GM12874 (cell line): ENCODE measurements around the gene BST2.

Source experiments
- TF ChIP-seq, protein P1 (sequence below): IDR thresholded peaks from 2 replicates; pipeline ENCODE4 v1.5.1; 2011; ENCODE audit warnings: low read depth, mild to moderate bottlenecking, control low read depth, low read length, moderate library complexity; ENCODE audit not compliant: insufficient read depth

BST2 gene

DNA sequence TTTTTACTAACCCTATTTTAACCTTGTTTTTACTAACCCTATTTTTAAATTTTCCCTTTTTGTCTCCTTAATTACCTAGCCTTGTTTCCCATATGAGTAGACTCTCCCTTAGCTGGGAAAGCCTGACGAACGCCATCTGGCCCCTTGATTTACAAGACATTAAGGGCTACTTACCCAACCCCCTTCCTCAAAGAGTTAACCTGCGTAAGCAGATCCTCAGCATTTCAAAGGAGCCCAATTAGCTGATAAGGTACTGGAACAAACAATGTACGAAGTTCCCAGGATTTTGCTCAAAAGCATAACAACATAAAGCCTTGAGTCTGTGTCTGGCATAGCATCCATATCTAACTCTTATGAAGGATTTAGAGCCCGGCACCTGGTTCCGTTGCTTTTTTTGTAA is 9.7 kb upstream of the BST2 start:
- TF ChIP-seq, protein P1, sequence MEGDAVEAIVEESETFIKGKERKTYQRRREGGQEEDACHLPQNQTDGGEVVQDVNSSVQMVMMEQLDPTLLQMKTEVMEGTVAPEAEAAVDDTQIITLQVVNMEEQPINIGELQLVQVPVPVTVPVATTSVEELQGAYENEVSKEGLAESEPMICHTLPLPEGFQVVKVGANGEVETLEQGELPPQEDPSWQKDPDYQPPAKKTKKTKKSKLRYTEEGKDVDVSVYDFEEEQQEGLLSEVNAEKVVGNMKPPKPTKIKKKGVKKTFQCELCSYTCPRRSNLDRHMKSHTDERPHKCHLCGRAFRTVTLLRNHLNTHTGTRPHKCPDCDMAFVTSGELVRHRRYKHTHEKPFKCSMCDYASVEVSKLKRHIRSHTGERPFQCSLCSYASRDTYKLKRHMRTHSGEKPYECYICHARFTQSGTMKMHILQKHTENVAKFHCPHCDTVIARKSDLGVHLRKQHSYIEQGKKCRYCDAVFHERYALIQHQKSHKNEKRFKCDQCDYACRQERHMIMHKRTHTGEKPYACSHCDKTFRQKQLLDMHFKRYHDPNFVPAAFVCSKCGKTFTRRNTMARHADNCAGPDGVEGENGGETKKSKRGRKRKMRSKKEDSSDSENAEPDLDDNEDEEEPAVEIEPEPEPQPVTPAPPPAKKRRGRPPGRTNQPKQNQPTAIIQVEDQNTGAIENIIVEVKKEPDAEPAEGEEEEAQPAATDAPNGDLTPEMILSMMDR = no peak

DNA sequence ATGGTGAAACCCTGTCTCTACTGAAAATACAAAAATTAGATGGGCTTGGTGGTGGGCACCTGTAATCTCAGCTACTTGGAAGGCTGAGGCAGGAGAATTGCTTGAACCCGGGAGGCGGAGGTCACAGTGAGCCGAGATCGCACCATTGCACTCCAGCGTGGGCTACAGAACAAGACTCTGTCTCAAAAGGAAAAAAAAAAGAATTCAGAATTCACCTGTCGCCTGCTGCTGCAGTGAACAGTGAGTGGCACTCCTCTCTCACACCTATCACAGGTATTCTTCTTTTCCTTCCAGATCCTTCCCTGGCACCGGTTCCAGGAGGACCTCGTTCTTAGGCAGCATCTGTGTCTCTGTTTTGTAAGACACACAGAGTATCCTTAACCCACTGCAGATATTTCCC is 8.7 kb upstream of the BST2 start:
- TF ChIP-seq, protein P1 = no peak

DNA sequence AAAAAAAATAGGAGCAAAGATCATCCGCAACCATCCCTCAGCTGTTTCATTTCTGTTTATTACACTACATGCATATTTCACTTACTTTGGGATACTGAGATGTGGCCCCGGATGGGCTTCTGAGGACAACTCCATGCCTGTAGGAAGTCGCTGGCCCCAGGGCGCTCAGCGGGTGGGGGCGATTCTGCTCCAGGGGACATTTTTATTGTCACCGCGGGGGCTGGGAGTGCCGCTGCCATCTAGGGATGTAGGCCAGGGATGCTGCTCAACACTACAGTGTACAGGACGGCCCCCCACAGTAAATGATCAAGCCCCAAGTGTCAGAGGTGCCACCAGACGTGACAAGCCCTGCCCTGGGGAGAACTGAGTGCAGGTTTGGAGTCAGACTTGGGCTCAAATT is 6.4 kb upstream of the BST2 start:
- TF ChIP-seq, protein P1 = no peak

DNA sequence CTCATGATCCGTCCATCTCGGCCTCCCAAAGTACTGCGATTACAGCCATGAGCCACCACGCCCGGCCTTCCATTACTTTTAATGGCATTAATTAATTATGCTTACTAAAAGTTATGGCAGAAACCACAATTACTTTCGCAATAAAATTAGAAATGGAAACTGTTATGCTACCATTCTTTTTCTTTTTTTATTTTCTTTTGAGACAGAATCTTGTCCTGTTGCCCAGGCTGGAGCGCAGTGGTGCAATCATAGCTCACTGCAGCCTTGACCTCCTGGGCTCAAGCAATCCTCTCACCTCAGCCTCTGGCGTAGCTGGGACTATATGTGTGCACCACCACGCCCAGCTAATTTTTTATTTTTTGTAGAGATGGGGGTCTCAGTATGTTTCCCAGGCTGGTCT is 4.6 kb upstream of the BST2 start:
- TF ChIP-seq, protein P1 = no peak

DNA sequence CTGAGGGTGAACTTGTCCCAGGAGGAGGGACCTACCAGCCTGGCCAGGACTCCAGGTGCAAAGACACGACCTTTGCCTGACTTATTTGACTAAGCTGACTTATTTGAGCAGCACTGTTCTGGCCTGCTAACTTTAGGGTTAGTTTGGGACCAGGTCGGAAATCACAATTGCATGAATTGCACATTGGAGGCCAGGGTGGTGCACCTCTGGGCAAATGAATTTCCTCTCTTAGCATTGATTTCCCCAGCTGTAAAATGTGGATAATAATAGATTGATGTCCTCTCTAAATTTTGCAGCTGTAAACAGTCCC is 1.4 kb upstream of the BST2 start:
- TF ChIP-seq, protein P1 = no peak

DNA sequence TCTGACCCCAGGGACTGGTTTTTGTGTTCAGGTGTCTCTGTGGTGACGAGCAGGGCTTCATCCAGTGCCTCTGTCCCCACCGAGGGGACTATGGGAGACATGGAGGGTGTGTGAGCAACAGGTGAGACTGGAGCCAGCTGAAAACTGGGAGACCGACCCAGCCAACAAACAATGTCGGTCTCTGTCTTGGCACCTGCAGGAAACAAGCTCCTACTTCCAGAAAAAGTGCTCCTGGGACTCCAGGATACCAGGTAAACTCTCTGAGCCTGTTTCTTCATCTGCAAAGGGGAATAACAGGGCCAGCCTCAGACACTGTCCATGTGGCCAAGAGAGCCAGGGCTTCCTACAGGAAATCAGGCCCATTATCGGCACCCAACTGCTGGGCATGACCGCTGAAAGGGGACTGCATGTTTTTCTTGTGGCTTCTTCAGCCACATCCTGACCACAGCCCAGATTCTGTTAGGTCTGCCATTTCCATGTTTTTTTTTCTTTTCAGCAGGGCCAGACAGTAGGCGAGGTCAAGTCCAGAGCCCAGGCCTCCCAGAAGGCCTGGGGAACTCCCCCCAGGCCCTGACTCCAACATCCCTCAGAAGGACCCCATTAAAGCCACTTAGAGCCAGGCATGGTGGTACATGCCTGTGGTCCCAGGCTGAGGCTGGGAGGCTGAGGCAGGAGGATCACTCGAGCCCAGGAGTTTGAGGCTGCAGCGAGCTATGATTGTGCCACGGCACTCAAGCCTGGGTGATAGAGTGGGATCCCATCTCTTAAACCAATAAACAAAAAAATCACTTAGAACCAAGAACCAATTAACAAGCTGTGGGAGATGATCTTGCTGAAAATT is 836 bp upstream of the BST2 start:
- TF ChIP-seq, protein P1 = no peak

DNA sequence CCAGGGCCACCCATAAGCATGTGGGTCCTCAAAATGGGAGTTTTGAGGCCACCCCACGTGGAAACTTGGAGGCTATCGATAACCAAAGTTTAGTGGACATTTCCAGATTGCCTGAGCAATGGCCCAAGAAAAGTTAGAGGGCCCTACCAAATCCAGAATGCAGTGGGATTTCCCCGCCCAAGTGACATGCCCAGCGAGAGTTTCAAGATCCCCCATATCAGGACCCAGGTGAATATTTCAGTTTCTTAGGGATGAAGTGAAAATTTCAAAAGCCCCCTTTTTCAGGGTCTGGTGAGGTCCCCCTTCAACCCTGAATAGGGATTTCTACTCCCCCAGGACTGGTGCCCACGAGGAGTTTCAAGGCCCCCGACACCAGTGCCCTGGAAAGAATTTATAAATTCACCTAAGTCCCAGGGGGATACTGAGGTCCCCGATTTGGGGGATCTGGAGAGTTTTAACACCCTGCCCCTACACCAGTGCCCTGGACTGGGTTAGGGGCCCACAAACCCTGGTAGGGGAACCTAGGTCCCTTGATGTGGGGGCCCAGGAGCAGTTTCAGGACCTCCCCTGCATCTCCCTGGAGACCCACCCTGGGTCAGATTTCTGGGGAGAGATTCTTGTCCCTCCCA is 695 bp downstream of the BST2 start:
- TF ChIP-seq, protein P1 = no peak
